ENCODE data around the gene RIPOR2. TPM values are rescaled to one million over a fixed set of nuclear protein-coding genes. Genes with fewer than 3 reads are reported as not detected.

The RIPOR2 gene
- total and polyA plus RNA-seq, 2 experiments from 2014 or later, result 3.2 to 3.3 TPM

DNA sequence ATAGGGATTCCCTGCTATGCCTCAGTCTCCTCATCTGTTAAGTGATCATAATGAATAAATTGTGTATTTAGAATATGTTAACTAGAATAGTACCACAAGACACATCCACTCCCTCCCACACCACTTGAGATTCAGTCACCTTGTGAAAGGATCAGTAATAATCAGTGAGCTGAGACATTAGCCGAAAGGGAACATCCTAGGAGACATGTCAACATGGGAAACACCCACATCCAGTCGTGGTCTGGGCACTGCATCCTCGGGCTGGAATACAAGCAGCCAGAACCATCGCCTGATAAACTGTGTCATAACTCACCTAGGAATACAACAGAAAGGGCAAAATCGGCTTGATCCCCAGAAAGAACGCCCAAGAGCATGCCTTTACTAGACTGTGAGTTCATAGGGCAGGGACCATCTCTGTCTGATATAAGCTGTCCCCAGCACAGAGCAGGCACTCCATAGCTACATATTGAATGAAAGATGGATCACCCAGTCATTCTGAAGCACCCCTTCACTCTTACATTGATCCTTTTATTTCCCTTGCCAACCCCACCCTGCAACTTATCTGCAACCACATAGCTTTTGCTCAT lies 23.9 kb downstream of the RIPOR2 start:
- H3K9ac ChIP-seq, result 0 out of 2 replicates have a peak overlapping the region, but pooled peaks have one; percentile 61
- peak overlapping the region; percentile 82; the same call in 1 of the 2 replicates for H2AFZ ChIP-seq
- H3K36me3 ChIP-seq (ENCODE audit: low read depth), result no peaks in the 10 kb centered on the region
- in situ Hi-C loops (cut with MboI), result no loop called here
- TF ChIP-seq EZH2 (IDR thresholded peaks at IDR 0.05; ENCODE audit: insufficient read depth, poor library complexity, severe bottlenecking) (no peak), EZH2phosphoT487 (IDR thresholded peaks at IDR 0.05; ENCODE audit: insufficient read depth, low read depth) (no peak)
- no peak overlapping the region for H3K27ac ChIP-seq
- WGBS, 2 experiments (ENCODE audit: low coverage in 1 of 2, low lambda C conversion rate in 2 of 2, missing lambda C conversion rate in 2 of 2), result 72% methylated on average over 6 of the region's 6 CpGs
- no peaks in the 10 kb centered on the region for H3K9me2 ChIP-seq (ENCODE audit: insufficient read depth)
- peak overlapping the region; percentile 98 for H3K4me2 ChIP-seq (ENCODE audit: unreplicated experiment)
- peak overlapping the region; percentile 78 for H3K4me3 ChIP-seq
- peaks cover 21% of the 10 kb centered on the region for H3K4me1 ChIP-seq (ENCODE audit: insufficient read depth)
- no peaks in the 10 kb centered on the region for H3K79me2 ChIP-seq (ENCODE audit: insufficient read depth)
- no peaks in the 10 kb centered on the region for H4K20me1 ChIP-seq (ENCODE audit: insufficient read depth)
- H3F3A ChIP-seq (ENCODE audit: insufficient read depth), result peaks cover 7% of the 10 kb centered on the region
- peaks cover 16% of the 10 kb centered on the region; the same call in 1 of the 2 replicates for H3K27me3 ChIP-seq (replicated peaks; ENCODE audit: insufficient read depth)
- no peak for DNase-seq
- no peaks in the 10 kb centered on the region for H3K9me3 ChIP-seq (ENCODE audit: low read depth)

- Histone ChIP-seq H3K79me2 (ENCODE audit: insufficient read depth) (no peaks in the 10 kb centered on the region), H3K27ac (no peak overlapping the region)
These were observed 24.6 kb downstream of the RIPOR2 start for GRCh38 chr6:24910961-24911725.

DNA sequence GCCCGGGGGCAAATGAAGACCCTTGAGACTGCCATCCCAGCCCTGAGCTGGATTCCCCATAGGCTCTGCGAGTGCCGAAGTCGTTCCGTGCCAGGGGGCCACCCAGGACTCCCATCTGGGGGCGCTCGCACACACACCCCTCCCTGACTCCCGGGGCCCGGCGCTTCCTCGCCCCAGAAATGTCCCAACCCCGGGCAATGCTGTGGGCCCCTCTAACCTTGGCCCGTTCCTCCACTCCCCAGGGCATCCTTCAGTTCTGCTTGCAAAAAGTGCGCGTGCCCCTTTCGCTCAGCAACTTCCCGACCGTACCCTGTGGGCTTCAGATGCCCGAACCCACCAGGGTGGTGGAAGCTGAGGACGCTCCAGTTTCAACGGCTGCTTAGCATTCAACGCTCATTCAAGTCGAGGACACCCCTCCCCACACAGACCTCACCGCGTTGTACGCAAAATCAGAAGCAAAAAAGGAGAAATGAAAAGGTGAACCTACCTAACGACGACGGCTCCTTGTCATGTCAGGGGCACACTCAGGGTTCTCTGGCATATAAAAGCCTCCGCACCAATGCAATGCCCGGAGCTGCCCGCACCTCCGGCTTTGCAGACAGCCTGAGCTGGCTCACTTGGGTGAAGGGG lies 25.3 kb downstream of the RIPOR2 start:
- 11 to 15% methylated on average over 27 to 33 of the region's 33 CpGs for WGBS, 2 experiments (ENCODE audit: low coverage in 1 of 2, low lambda C conversion rate in 2 of 2, missing lambda C conversion rate in 2 of 2)
- DNase-seq, result peak; percentile 24
- Histone ChIP-seq H3K79me2 (ENCODE audit: insufficient read depth) (no peaks in the 10 kb centered on the region), H3K4me1 (ENCODE audit: insufficient read depth) (peaks cover 21% of the 10 kb centered on the region), H3K36me3 (ENCODE audit: low read depth) (no peaks in the 10 kb centered on the region), H3K27me3 (replicated peaks; ENCODE audit: insufficient read depth) (peaks cover 16% of the 10 kb centered on the region; the same call in 1 of the 2 replicates), H3K9me3 (ENCODE audit: low read depth) (no peaks in the 10 kb centered on the region), H3K9me2 (ENCODE audit: insufficient read depth) (no peaks in the 10 kb centered on the region), H4K20me1 (ENCODE audit: insufficient read depth) (no peaks in the 10 kb centered on the region), H2AFZ (peak overlapping the region; percentile 82), H3K4me3 (peak overlapping the region; percentile 78), H3K4me2 (ENCODE audit: unreplicated experiment) (peak overlapping the region; percentile 98), H3K27ac (no peak overlapping the region), H3F3A (ENCODE audit: insufficient read depth) (peaks cover 7% of the 10 kb centered on the region), H3K9ac (peak overlapping the region; percentile 61)
- no peak for TF ChIP-seq EZH2phosphoT487 (IDR thresholded peaks at IDR 0.05; ENCODE audit: insufficient read depth, low read depth)
- no peak for TF ChIP-seq EZH2 (IDR thresholded peaks at IDR 0.05; ENCODE audit: insufficient read depth, poor library complexity, severe bottlenecking)
- in situ Hi-C loops (cut with MboI), result no loop called here

More at GRCh38 chr6:24910961-24911725, 24.6 kb downstream of the RIPOR2 start:
- Histone ChIP-seq H3K4me3 (peak overlapping the region; percentile 78), H3K9me3 (ENCODE audit: low read depth) (no peaks in the 10 kb centered on the region), H3K36me3 (ENCODE audit: low read depth) (no peaks in the 10 kb centered on the region), H3K27me3 (replicated peaks; ENCODE audit: insufficient read depth) (peaks cover 16% of the 10 kb centered on the region; the same call in 1 of the 2 replicates), H3K4me1 (ENCODE audit: insufficient read depth) (peaks cover 21% of the 10 kb centered on the region), H3K9ac (peak overlapping the region; percentile 61), H3K4me2 (ENCODE audit: unreplicated experiment) (peak overlapping the region; percentile 98), H3K9me2 (ENCODE audit: insufficient read depth) (no peaks in the 10 kb centered on the region), H2AFZ (peak overlapping the region; percentile 82), H3F3A (ENCODE audit: insufficient read depth) (peaks cover 7% of the 10 kb centered on the region), H4K20me1 (ENCODE audit: insufficient read depth) (no peaks in the 10 kb centered on the region)
- in situ Hi-C loops (cut with MboI), result no loop called here
- 1% methylated on average over 24 to 35 of the region's 56 CpGs for WGBS, 2 experiments (ENCODE audit: low coverage in 1 of 2, low lambda C conversion rate in 2 of 2, missing lambda C conversion rate in 2 of 2)
- TF ChIP-seq EZH2phosphoT487 (IDR thresholded peaks at IDR 0.05; ENCODE audit: insufficient read depth, low read depth), result no peak
- peak; percentile 53 for TF ChIP-seq EZH2 (IDR thresholded peaks at IDR 0.05; ENCODE audit: insufficient read depth, poor library complexity, severe bottlenecking)
- DNase-seq, result peak; percentile 77

Measured in GM23248 (cell line).